Fibroblast of mammary gland (primary cell): ENCODE measurements around the gene HRH3.

Experiments used
- DNase-seq: peaks from one replicate; pipeline ENCODE4 v3.0.0-alpha.2; 2010; ENCODE audit warnings: low read depth
- H3K4me3 ChIP-seq: 2 replicates; pipeline ENCODE4 v1.5.1; 2011; ENCODE audit warnings: low read depth, mild to moderate bottlenecking, low read length, moderate library complexity; ENCODE audit not compliant: control insufficient read depth
- TF ChIP-seq, protein P1 (sequence below): conservative IDR thresholded peaks from 2 replicates; pipeline ENCODE4 v1.5.1; 2011; ENCODE audit warnings: low read depth, low read length, inconsistent platforms; ENCODE audit not compliant: control insufficient read depth, insufficient read depth

The HRH3 gene

DNA sequence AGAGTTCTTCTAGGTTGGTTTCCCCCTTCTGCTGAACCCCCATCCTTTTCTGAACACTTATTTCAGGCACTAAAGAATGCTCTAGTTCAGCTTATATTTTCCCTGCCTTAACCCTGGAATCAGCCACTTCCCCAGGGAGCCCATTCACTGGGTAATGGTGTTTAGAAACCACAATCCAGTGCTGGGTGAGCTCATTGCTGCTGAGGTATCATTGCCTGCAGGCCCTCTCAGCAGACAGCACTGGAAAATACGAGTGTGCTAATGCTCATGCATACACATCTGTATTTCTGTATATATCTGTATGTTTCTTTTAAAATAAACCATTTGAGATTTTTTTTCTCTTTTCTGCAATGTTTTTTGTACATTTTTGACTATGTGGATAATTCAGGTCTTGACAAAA, 45.3 kb upstream of the HRH3 start:
- no peak overlapping the region for H3K4me3 ChIP-seq
- TF ChIP-seq, protein P1, sequence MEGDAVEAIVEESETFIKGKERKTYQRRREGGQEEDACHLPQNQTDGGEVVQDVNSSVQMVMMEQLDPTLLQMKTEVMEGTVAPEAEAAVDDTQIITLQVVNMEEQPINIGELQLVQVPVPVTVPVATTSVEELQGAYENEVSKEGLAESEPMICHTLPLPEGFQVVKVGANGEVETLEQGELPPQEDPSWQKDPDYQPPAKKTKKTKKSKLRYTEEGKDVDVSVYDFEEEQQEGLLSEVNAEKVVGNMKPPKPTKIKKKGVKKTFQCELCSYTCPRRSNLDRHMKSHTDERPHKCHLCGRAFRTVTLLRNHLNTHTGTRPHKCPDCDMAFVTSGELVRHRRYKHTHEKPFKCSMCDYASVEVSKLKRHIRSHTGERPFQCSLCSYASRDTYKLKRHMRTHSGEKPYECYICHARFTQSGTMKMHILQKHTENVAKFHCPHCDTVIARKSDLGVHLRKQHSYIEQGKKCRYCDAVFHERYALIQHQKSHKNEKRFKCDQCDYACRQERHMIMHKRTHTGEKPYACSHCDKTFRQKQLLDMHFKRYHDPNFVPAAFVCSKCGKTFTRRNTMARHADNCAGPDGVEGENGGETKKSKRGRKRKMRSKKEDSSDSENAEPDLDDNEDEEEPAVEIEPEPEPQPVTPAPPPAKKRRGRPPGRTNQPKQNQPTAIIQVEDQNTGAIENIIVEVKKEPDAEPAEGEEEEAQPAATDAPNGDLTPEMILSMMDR, result no peak
- DNase-seq, result no peak

DNA sequence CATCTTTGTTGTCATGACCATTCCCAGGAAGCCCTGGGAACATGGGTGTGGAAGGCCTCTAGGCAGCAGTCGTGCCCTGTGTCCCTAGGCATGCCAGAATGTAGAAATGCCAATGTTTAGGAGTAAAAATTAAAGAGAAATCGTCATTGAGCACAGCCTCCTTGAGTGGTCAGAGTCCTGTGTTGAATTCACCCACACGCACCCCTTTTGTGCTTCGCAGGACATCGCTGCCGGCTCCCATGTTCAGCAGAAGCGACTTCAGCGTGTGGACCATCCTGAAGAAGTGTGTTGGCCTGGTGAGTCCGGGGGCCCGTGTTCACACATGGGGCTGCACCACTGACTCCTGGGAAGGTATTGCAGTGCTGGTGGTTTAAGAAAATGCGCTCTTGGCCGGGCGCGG, 43.3 kb upstream of the HRH3 start:
- TF ChIP-seq, protein P1, result no peak
- H3K4me3 ChIP-seq, result no peak overlapping the region
- DNase-seq, result no peak

DNA sequence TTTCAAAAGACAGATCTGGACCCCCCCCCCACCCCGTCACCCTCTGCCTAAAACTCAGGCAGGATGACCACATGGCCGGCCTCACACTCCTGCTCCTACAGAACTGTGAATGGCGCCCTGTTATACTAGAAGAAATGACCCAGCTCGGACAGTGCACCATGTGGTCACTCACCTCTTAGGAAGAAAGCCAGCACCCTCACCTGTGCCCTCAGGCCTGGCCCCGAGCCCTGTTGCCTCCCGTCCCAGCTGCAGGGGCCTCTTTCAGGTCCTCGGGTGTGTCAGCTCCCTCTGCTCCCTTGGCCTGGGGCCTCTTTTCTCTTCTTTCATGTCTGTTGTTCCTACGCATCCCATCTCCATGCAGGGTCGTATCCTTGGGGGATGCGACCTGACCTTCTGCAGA, 42.0 kb upstream of the HRH3 start:
- DNase-seq, result no peak
- H3K4me3 ChIP-seq, result no peak overlapping the region
- TF ChIP-seq, protein P1, result no peak

DNA sequence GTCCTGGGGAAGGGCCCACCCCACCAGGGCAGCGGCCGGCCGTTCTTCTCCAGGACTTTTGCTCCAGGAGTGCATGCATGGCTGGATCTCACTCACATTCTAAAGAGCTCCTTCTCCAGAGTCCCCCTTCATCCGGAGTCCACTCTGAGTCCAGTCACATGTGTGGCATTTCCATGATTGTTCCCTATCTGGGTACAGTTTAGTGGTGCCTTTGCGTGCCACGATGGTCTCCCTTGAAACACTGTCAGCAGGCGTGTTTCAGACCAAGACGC, 39.2 kb upstream of the HRH3 start:
- TF ChIP-seq, protein P1, result no peak
- no peak overlapping the region for H3K4me3 ChIP-seq

DNA sequence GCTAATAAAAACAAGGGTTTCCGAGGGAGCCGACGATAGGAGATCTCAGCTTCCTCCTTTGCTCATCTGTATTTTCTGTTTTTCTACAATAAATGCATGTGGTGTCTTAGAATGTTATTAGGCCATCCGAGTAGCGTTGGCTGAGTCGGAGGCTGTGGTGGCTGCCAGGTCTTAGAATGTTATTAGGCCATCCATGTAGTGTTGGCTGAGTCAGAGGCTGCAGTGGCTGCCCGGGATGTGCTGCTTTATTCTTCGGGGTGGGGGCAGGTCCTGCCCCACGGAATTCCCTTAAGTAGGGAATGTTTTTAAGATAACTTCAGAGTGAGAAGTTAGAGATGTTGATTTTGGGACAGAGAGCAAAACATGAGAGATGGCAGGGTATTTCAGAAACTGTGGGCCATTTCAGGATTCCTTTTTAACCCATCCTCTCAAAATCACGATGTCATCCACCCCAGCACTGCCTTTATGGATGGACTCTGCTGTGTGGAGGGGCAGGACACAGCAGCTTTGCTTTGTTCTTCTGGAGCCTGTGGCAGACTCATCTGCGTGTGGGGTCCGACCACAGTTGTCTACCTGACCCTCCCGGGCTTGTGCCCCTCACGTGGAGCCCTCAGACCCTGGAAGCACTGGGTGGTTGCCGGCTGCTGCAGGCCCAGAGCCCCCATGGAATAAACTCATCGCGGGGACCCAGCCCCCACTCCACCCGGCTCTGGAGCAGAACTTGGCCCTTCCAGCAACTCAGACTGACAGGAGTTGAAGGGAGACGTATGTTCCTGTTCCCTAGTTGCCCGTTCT, 38.6 kb upstream of the HRH3 start:
- H3K4me3 ChIP-seq, result no peak overlapping the region
- TF ChIP-seq, protein P1, result no peak
- peak; percentile 87 for DNase-seq

More for the DNA sequence above, 39.2 kb upstream of the HRH3 start:
- DNase-seq, result no peak

DNA sequence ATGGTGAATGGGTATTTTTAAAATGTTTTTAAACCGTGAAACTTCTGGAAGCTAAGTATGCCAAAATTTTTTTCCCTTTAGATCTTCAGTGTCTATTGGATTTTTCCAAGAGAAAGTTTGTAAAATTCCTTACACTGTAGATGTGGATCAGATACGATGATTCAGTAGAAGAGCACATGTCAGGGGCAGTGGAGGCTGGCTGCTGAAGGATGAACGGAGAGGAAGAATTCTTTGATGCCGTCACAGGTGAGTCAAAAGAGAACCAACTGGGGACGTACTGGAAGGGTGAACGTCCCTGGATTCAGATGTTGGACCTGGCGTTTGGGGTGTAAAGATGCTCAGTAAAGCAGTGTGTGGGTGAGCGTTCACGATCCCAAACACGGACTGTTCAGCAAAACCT, 35.9 kb upstream of the HRH3 start:
- H3K4me3 ChIP-seq, result no peak overlapping the region
- no peak for DNase-seq
- TF ChIP-seq, protein P1, result no peak
